Stimulated activated CD4-positive, alpha-beta T cell treated with anti-CD3 and anti-CD28 coated beads, Interleukin-1b, Interleukin-23, amount 100 ng/mL, for 48 hours (primary cell): Measurements from ENCODE around the gene MICAL2.
"Not testable (repeated sequence)": the region's sequence is repeated elsewhere in the genome, so short reads cannot be mapped to it uniquely, and the experiment has no call there.

Experiments used
- DNase-seq: peaks from one replicate; pipeline ENCODE4 v3.0.0-alpha.2; 2020

MICAL2 gene

GRCh38 chr11:12137005-12137690, 26.8 kb downstream of the MICAL2 start:
- DNase-seq: no peak

DNA sequence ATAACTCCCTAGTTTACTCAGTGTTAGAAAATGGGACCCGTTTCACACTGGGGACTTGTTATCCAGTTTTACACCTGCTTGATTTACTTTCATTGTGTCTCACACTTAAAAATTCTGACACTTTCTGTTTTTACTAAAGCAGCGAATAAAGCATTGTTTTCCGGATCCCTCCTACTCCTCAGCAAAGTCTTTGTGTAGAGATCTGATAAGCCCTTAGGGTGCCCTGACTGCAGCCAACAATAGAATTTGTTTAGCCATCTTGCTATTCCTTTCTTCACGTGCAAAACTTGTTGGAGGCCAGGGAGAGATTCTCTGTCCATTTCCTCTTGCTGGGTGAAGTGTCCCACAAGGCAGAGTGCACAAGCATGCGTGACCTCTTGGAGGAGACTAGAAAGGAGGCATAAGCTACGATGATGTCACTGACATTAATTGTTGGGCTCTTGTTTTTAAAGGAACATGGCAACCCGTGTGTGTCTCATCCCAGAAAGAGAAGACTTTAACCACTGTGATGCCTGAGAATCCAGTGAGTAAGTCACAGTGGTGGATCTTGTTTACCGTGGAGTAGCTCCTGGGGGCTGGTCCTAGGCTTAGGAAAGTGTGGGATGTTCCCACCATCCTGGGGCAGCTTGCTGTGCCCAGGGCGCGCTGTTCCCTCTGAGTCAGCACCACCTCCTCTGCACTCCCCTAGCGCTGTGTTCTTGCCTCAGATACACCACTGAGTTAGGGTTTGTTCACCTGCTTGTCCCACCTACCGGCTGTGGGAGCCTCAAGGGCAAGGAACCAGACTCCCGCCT, 27.7 kb downstream of the MICAL2 start:
- no peak for DNase-seq

DNA sequence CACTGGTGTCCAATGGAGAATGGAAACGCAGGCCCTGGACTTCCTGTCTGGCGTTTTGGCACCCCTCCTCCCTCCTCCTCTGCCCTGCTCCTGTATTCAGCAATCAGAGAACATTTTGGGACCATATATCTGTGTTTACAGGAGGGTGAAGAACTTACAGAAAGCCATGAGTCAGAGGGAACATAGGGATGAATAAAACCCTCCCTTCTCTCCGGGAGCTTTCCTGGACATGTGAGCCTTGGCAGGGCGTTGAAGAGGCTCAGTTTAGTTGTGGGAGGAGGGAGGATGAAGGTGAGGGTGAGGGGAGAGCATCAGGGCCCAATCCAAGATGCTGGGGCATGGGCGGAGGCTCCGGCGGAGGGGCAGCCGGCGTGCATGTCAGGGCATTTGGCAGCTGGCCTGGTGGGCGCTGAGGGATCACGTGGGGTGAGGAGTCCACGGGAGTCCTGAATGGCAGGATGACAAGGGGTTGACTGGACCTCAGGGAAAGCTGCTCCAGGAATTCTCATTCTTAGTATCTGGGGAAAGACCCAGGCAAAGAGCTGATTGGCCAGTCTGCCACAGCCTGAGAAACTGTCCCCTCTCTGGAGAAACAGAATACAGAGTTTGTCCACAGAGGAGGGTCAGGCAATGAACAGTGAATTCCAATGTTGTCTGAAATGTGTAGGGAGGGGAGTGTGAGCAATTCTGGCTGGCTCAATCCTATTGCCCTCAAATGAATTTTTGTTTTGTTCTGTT, 28.9 kb downstream of the MICAL2 start:
- no peak for DNase-seq

DNA sequence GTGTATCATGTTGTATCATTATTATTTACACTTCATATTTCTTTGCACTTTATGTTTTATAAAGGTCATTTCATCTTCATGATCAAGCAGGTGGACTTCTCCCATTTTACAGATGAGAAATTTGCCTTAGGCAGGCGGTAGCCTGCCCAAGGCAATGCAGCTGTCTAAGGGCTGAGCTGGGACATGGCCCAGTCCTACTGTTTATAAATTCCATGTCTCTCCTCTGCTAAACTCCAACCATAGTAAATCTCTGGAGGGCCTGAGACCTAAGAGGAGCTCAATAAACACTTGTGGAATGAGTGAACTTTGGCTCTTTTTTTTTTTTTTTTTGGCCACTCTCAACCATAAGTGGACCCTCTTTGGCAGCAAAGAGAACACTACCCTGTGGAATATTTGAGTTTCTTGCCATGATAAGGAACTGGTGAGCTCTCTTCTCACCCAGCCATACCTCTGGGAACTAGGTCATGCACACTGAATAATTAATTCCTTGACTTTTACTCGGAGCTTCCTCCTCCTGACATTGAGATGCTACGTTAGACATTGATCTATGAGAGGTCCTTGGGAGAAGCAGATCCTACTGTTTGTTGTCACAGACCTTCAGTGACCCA, 29.9 kb downstream of the MICAL2 start:
- no peak for DNase-seq

GRCh38 chr11:12141283-12141682, 30.9 kb downstream of the MICAL2 start:
- no peak for DNase-seq

DNA sequence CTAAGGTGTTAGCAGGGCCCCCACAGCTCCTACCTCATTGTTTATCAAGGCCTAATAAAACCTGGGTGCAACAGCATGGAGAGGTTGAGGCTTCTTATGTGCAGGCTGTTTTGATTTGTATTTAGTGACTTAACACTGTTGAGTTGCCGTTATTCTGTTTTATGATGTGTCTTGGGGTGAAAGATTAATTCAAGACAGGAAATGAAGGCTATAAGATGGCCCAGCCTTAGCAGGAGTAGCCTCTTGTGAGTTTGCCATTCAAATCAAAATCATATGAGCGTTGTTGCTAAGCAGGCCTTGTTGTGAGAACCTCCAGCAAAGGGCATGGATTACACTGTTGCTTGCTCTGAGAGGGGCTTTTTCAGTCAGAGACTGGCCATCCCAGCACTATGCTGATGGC, 31.8 kb downstream of the MICAL2 start:
- no peak for DNase-seq

GRCh38 chr11:12142909-12143308, 32.5 kb downstream of the MICAL2 start:
- DNase-seq: no peak

GRCh38 chr11:12143461-12144258, 33.3 kb downstream of the MICAL2 start:
- DNase-seq: no peak

GRCh38 chr11:12144330-12145174, 34.2 kb downstream of the MICAL2 start:
- no peak for DNase-seq

DNA sequence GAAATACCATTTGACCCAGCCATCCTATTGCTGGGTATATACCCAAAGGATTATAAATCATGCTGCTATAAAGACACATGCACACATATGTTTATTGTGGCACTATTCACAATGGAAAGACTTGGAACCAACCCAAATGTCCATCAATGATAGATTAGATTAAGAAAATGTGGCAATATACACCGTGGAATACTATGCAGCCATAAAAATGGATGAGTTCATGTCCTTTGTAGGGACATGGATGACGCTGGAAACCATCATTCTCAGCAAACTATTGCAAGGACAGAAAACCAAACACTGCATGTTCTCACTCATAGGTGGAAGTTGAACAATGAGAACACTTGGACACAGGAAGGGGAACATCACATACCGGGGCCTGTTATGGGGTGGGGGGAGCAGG, 36.3 kb downstream of the MICAL2 start:
- DNase-seq: not testable (repeated sequence)

GRCh38 chr11:12147827-12148226, 37.4 kb downstream of the MICAL2 start:
- no peak for DNase-seq

DNA sequence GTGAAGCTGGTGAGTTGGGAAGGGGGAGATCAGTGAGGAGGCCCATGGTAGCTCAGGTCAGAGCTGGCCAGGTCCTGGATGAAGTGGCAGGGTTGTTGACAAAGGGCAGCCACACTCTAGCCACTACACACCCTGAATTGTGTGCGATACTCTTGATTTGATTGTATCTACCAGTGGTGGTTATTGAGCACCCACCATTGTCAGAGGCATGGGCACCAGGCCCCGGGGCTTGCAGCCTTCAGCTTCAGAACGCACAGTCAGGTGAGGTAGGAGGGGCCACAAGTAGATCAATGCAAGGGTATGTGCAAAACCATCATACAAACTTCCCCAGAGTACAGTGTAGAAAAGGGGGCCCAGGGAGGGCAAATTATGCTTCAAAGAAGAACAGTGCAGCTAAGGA, 38.1 kb downstream of the MICAL2 start:
- DNase-seq: no peak

DNA sequence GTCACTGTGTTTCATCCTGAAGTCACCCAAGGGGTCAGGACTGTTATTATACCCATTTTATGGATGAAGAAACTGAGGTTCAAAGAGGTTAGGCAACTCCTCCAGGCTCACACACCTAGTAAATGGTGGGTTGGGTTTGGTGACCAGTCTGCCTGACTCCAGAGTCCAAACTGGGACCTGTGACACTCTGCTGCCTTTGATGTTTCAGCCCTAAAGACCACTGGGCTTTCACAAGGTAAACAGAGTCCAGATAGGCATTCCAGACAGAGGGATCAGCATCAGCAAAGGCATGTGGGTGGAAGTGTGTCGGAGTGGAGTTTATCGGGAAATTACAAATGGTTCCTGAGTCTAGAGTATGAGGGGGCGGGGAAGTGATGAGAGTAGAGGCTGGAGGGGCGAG, 38.5 kb downstream of the MICAL2 start:
- DNase-seq: no peak

GRCh38 chr11:12149672-12150225, 39.4 kb downstream of the MICAL2 start:
- peak; percentile 81 for DNase-seq

- peak; percentile 87 for DNase-seq
These were observed 40.5 kb downstream of the MICAL2 start for GRCh38 chr11:12150831-12151382.

DNA sequence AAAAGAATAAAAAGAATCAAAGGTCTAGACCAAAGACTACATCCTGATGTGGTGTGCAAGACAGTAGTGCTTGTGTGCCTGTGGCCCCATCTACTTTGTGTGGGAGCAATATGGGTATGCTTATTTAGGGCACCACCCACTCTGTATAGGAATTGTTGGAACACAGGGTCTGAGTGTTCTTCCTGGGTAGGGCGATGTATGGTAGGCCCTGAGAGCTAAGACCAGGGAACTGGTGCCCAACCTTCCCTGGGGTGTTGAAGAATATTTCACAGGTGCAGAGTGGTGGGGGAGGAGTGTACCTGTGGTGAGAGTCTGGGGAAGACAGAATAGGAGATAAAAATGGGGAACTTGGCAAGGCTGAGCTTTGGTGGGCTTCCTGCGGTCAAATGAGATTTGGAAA, 41.9 kb downstream of the MICAL2 start:
- no peak for DNase-seq

- no peak for DNase-seq
These were observed 44.7 kb downstream of the MICAL2 start for GRCh38 chr11:12154871-12155668.

GRCh38 chr11:12155696-12156095, 45.3 kb downstream of the MICAL2 start:
- DNase-seq: no peak

DNA sequence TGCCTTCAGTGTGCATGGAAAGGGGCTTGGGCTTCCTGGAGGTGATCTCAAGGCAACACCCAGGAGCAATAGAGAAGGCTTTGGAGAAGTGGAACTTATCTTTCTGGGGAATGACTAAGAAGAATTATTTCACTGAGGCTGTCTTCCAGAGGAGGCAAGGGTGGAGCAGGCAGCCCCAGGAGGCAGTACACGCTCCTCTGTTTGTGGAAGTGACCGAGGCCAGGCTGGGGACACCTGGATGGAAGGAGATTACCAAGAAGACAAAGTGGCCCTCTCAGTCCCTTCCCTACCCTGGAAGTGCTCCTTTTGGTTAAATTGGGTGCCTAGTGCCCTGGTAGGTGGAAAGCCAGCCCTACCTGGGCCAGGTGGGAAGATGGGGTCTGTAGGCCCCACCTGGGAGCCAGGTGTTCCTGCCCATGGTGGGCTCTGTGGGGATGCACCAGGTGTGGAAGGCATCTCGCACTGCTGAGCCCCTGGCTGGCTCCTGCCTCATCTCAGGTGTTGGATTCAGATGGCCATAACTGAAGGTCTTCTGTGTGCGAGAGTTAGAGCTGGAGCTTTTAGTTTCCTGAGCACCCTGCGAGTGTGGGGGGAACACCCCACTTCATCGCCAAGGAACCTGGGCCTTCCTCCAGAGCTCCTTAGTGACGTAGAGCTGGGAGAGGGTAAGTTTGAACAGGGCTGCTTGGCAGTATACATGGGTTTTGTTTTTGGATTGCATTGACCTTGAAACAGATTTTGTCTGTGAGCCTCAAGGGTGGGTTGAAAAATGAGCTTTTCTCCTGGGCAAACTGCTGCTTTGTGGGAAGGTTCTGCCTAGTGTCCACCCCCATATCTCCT, 46.1 kb downstream of the MICAL2 start:
- no peak for DNase-seq
